GM10248 (cell line): ENCODE data around the gene AGXT.

Source experiments
- CTCF ChIA-PET: fragments of 300-600 bp; sonication (Branson Sonifier 250); formaldehyde crosslinking; extraction: SDS; loops from one replicate; lab custom pipeline; 2021; ENCODE audit warnings: antibody characterized with exemption; lab: Yijun Ruan, JAX
- POLR2A ChIA-PET: fragments of 350-650 bp; sonication (Branson Sonifier 250); formaldehyde crosslinking; extraction: SDS; loops from one replicate; lab custom pipeline; 2020; ENCODE audit warnings: antibody characterized with exemption; lab: Yijun Ruan, JAX
- DNase-seq: peaks from one replicate; pipeline ENCODE4 v3.0.0; 2012; ENCODE audit errors: extremely low spot score
- TF ChIP-seq, protein P1 (sequence below): IDR thresholded peaks from 2 replicates; pipeline ENCODE4 v1.5.1; 2012; ENCODE audit warnings: mild to moderate bottlenecking, low read depth; ENCODE audit errors: extremely low read depth, missing control alignments, control extremely low read depth

AGXT gene

DNA sequence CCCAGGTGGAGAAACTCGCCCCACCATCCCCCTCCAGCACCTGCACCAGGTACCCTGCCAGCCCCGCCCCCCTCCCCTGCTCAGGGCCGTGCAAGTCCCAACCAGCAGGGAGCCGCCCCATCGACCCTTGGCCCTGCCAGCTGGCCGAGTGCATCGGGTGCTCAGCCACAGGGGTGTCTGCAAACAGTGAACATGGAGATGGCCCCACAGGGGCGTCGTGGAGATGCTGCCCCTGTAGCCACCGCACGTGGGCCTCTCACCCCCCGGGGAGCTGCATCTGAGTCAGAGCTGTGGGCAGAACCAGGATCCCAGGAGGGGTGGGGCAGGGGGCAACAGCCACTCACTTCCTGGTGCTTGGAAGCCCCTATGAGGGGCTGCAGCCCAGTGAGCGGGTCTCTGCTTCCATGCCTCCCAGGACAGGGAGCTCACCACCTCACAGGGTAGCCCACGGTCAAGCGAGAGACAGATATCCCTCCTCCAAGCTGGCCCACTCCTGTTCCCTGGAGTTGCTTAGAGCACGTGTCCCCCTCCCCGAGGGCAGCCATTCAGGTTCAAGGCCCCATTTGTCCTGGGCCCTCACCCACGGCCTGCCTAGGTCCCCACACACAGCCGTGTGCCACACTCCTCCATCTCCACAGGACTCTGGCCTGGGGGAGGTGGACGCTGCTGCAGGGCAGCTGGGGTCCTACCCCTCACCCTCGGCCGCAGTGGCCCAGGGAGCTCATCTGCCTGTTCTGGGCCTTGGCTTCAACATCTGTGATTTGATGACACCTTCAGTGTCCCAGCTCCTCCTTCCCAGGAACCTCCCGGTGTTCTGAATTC is 28.5 kb downstream of the AGXT start:
- TF ChIP-seq, protein P1, sequence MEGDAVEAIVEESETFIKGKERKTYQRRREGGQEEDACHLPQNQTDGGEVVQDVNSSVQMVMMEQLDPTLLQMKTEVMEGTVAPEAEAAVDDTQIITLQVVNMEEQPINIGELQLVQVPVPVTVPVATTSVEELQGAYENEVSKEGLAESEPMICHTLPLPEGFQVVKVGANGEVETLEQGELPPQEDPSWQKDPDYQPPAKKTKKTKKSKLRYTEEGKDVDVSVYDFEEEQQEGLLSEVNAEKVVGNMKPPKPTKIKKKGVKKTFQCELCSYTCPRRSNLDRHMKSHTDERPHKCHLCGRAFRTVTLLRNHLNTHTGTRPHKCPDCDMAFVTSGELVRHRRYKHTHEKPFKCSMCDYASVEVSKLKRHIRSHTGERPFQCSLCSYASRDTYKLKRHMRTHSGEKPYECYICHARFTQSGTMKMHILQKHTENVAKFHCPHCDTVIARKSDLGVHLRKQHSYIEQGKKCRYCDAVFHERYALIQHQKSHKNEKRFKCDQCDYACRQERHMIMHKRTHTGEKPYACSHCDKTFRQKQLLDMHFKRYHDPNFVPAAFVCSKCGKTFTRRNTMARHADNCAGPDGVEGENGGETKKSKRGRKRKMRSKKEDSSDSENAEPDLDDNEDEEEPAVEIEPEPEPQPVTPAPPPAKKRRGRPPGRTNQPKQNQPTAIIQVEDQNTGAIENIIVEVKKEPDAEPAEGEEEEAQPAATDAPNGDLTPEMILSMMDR = no peak
- CTCF ChIA-PET = interaction anchor here (1.2 to 4.5 kb wide), 2 partner anchors 17 to 29 kb away, joined by 3 to 17 read pairs; no protein-coding TSS in a partner anchor
- POLR2A ChIA-PET = no interaction called here
- DNase-seq = no peak

DNA sequence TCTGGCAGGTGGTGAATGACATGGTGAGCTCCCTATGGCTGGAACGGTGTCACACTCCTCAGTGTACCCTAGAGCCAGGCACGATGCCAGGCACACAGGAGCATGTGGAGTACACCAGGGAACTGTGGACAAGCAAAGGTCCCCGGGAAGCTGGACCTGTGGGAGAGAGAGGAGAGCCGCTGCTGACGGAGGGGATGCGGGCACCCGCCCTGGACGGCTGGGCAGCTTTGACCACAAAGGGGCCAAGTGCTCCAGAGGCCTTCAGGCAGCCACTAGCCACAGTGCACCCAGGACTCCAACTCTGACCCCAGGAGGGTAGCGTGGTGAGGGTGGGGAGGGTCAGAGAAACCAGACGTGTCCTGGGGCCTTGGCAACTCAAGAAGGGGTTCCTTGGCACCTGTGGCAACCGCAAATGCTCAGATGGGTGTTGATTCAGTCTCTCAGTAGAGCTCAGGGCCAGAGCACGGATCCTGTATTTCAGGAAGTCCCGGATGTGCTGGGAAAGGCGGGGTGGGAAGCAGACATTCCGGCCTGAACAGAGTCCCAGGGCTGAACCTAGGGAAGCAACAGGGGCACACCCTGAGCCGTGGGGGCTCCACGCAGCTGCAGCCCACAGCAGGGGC is 29.6 kb downstream of the AGXT start:
- ChIA-PET POLR2A (no interaction called here), CTCF (interaction anchor here (4.5 kb wide), 1 partner anchor 16 kb away, joined by 17 read pairs; no protein-coding TSS in a partner anchor)
- TF ChIP-seq, protein P1 = no peak
- DNase-seq = no peak

DNA sequence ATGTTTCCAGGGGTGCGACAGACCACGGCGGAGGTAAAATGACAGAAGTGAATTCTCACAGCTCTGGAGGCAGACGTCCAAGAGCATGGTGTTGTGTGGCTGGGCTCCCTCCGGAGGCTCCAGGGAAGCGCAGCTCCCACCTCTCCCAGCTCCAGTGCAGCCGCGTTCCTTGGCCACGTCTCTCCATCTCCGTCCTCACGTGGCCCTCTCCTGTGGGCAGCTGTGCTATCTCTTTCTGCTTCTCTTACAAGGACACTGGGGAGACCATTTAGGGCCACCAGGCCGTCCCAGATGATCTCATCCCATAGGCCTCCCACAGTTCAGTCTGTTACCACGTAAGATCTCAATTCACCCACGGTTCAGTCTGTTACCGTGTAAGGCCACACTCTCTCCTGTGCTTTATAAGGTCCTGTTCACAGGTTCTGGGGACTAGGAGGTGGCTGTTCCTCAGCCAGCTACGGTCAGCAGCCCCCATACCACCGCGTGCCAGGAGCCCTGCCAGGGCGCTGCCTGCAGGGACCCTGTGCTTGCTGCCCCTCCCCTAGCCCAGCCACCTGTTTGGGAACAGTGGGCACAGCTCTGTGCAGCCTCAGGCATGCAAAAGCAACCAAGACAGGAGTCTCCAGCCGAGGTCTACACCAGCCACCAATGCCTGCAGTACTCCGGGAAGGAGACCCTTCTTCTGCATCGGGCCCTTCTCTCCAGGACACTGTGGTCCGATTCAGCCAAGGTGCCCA is 30.3 kb downstream of the AGXT start:
- ChIA-PET CTCF (interaction anchor here (1.0 to 4.5 kb wide), 2 partner anchors 8 to 15 kb away, joined by 3 to 17 read pairs; no protein-coding TSS in a partner anchor), POLR2A (no interaction called here)
- DNase-seq = no peak
- TF ChIP-seq, protein P1 = no peak

DNA sequence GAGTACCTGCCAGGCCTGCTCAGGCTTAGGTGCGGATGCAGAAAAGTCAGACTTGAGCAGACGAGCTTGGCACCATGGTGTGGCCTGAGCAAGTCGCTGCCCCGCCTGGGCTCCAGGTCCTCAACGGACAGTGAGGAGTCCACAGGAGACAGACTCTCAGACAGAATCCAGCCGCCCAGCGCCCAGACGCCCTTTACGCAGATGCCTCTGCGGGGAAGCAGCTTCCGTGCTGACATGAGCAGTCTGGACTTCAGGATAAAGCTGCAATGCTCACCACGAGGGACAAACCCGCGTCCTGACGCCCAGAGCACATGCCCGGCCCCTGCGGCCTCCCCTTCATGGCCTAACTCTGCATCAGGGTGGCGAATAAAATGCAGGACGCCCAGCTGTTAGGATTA is 30.8 kb downstream of the AGXT start:
- DNase-seq = no peak
- CTCF ChIA-PET = interaction anchor here (1.0 to 4.5 kb wide), 2 partner anchors 8 to 14 kb away, joined by 3 to 17 read pairs; no protein-coding TSS in a partner anchor
- TF ChIP-seq, protein P1 = no peak
- POLR2A ChIA-PET = no interaction called here

DNA sequence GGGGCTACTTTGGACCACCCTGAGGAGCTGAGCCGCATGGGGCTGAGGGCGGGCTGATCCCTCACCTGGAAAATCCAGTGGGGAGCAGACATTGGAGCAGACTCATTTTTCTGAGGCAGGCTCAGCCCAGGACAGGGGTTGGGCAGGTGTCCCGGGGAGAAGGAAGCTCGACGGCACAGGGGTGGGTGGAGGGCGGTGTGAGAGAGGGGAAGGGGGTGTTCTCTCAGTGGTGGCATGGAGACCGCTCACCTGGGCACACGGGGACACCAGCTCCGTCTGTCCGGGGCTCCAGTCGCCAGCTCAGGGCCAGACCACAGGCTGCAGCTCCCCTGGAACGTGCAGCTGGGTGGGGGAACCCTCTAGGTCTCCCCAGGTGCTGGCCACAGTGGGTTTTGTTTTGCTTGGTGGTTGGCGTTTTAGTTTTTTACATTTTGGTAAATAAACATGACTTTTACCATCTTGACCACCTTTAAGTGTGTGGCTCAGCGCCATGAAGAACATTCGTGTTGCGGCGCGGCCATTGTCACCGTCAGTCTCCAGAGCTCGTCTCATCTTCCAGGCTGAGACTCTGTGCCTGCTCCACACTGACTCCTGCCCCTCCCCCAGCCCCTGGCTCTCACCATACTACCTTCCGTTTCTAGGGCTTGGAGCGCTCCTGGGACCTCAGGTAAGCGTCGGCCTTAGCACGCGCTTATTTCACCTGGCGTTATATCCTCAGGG is 31.7 kb downstream of the AGXT start:
- TF ChIP-seq, protein P1 = no peak
- CTCF ChIA-PET = no interaction called here
- POLR2A ChIA-PET = no interaction called here
- no peak for DNase-seq

DNA sequence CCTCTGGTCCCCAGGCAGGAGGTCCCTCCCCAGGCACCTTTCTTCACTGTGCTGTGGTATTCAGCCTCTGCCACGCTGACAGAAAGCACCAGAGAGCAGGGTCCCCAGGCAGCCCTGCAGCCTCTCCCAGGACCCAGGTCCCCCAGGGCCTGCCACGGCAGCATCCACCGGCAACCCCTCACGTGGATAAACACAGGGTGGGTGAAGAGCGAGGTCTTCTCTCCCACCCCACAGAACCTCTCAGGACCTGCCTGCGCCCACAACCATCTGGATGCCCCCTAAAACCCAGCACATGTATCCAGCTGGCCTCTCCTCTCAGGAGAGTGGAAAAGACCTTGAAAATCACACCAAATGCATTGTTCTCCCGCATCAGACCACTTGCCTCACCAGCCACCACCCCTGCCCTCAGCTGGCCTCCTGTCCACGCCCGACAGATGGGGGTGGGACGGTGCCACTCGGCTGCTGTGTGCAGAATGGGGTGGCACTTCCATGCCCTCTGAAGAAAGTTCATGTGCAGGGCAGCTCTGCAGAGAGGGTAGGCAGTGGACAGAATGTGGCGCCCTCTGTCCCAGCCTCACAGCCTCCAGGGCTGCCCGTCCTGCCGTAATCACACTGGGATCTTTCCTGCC is 33.5 kb downstream of the AGXT start:
- ChIA-PET POLR2A (no interaction called here), CTCF (no interaction called here)
- TF ChIP-seq, protein P1 = no peak
- no peak for DNase-seq
